ENCODE data around the gene AGPS. TPM values are rescaled to one million over a fixed set of nuclear protein-coding genes. Genes with fewer than 3 reads are reported as not detected.
A peak's percentile ranks its signal among the peaks of the same experiment; 100 is the strongest.

Gene AGPS
- total RNA-seq, 1 donor, result 33.1 TPM

DNA sequence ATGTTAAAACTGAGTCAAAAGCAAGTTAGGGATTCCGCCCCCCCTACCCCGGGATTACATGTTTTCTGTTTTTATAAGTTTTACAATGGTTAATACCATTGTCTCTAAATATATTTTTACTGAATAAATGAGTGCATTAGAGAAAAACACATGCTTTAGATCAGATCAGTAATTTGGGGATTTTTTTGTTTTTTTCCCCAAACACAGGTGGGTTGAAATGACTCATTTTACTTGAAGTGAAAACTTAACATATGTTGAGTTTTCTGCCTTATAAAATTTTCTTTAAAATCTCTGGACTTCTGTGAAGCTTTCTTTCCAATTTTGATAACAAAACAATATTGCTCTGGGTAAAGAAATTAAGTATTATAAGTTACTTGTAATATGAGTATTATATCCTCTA is 114.4 kb downstream of the AGPS start:
- no peak for DNase-seq (ENCODE audit: low read depth)
- no peak for TF ChIP-seq CTCF (IDR thresholded peaks at IDR 0.05; ENCODE audit: insufficient read depth, low read length)

DNA sequence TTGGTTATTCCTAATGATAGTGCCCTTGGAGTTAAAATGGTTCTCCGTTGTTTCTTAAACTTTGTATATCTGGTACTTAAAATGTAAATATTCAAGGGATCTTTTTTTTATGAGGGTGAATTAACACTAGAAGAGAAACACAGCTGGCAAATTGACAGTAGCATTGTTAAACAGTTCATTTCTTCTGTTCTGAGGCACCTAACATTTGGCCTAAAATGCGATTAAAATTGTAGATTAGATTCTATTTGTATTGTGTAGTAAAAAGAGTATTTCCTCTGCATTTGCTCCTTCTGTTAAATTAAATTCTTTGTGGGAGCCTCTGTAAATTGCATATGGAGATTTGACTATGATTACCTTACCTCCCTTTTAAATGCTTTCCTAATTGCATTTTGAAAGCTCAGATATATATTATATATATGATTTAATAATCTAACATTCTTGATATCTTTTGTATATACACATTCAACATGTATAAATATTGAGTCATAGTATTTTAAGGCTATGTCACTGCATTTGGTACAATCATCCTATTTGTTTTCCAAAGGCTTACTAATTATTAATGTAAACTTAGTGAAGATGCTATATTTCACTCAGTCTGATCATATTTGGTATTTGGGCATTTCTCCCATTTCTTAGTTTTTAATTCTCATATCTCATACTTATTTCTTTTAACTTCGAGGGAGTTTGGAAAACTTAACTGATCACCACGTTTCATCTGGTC is 124.4 kb downstream of the AGPS start:
- H3K4me3 ChIP-seq (ENCODE audit: low read depth, low read length), result no peak overlapping the region
- TF ChIP-seq CTCF (IDR thresholded peaks at IDR 0.05; ENCODE audit: insufficient read depth, low read length), result no peak
- DNase-seq (ENCODE audit: low read depth), result no peak

More for the DNA sequence above, 114.4 kb downstream of the AGPS start:
- H3K4me3 ChIP-seq (ENCODE audit: low read depth, low read length), result no peak overlapping the region

DNA sequence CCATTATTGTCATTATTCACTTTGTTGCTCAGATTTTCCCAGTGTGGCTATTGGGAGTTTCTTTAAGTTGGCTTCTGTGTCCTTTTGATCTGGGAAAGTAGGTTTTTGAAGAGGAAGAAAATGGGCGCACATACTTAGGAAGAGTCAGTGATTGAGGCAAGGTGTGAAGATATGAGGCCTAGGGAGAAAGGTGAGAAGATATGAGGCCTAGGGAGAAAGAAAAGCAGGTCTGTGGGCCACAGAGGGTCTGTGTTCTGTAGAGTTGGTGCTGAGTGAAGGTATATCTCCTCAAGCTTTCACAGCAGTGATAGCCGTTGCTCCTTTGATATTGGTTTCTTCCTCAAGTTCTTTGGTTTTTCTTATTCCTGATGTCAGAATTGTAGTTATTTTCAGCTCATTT is 126.2 kb downstream of the AGPS start:
- no peak for DNase-seq (ENCODE audit: low read depth)
- no peak for TF ChIP-seq CTCF (IDR thresholded peaks at IDR 0.05; ENCODE audit: insufficient read depth, low read length)
- H3K4me3 ChIP-seq (ENCODE audit: low read depth, low read length), result no peak overlapping the region

DNA sequence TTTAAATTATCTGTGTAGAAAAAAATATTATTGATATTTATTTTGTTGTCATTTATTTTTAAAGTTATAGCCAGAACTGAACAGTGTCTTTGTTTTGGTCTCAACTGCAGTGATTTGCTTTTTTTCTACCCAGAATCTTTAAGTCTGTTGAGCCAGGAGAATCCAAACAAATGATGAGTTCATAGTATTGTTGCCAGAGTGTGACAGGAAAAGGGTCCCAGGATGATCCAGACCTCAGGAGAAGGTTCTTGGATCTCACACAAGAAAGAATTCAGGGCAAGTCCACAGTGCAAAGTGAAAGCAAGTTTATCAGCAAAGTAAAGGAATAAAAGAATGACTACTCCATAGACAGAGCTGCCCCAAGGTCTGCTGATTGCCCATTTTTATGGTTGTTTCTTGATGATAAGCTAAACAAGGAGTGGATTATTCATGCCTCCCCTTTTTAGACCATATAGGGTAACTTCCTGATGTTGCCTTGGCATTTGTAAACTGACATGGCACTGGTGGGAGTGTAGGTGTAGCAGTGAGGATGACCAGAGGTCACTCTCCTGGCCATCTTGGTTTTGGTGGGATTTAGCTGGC is 127.1 kb downstream of the AGPS start:
- TF ChIP-seq CTCF (IDR thresholded peaks at IDR 0.05; ENCODE audit: insufficient read depth, low read length), result no peak
- H3K4me3 ChIP-seq (ENCODE audit: low read depth, low read length), result no peak overlapping the region
- peak; percentile 11 for DNase-seq (ENCODE audit: low read depth)

GRCh38 chr2:177520324-177520723 is 127.8 kb downstream of the AGPS start:
- DNase-seq (ENCODE audit: low read depth), result no peak
- TF ChIP-seq CTCF (IDR thresholded peaks at IDR 0.05; ENCODE audit: insufficient read depth, low read length), result no peak
- no peak overlapping the region for H3K4me3 ChIP-seq (ENCODE audit: low read depth, low read length)

GRCh38 chr2:177523781-177524180 is 131.2 kb downstream of the AGPS start:
- no peak for TF ChIP-seq CTCF (IDR thresholded peaks at IDR 0.05; ENCODE audit: insufficient read depth, low read length)
- no peak for DNase-seq (ENCODE audit: low read depth)
- H3K4me3 ChIP-seq (ENCODE audit: low read depth, low read length), result no peak overlapping the region

All from fibroblast of the aortic adventitia (primary cell).